Epithelial cell of proximal tubule (primary cell): ENCODE data around the gene ZNRF3. TPM values are rescaled to one million over a fixed set of nuclear protein-coding genes. Genes with fewer than 3 reads are reported as not detected.

Experiments
- DNase-seq: peaks from one replicate; pipeline ENCODE4 v3.0.0-alpha.2; 2011; ENCODE audit warnings: low read depth
- H3K4me3 ChIP-seq: 2 replicates; pipeline ENCODE4 v1.5.1; 2011; ENCODE audit warnings: low read depth, mild to moderate bottlenecking, low read length
- CTCF ChIP-seq: conservative IDR thresholded peaks from 2 replicates; pipeline ENCODE4 v1.5.1; 2012; ENCODE audit warnings: low read depth, mild to moderate bottlenecking, low read length
- total RNA-seq: library from RNA; depleted of rRNA; stranded (reverse); fragments of >200 nt; gene quantifications from 2 replicates; pipeline ENCODE4 v1.2.3, GENCODE V29; 2015

The ZNRF3 gene
- total RNA-seq, 1 donor from 2014 or later: 15.6 TPM

GRCh38 chr22:28986366-28986765 is 103.0 kb downstream of the ZNRF3 start:
- TF ChIP-seq CTCF: no peak
- no peak overlapping the region for H3K4me3 ChIP-seq
- DNase-seq: no peak

GRCh38 chr22:28988457-28988856 is 105.1 kb downstream of the ZNRF3 start:
- no peak overlapping the region for H3K4me3 ChIP-seq
- DNase-seq: no peak
- TF ChIP-seq CTCF: no peak

- no peak for TF ChIP-seq CTCF
- no peak for DNase-seq
These were observed 105.7 kb downstream of the ZNRF3 start for GRCh38 chr22:28989035-28989464.

GRCh38 chr22:28989484-28989883 is 106.1 kb downstream of the ZNRF3 start:
- no peak for DNase-seq
- TF ChIP-seq CTCF: no peak
- H3K4me3 ChIP-seq: no peak overlapping the region

More at GRCh38 chr22:28989035-28989464, 105.7 kb downstream of the ZNRF3 start:
- no peak overlapping the region for H3K4me3 ChIP-seq

- DNase-seq: no peak
- TF ChIP-seq CTCF: no peak
- no peak overlapping the region for H3K4me3 ChIP-seq
These were observed 106.5 kb downstream of the ZNRF3 start for GRCh38 chr22:28989912-28990311.

- no peak overlapping the region for H3K4me3 ChIP-seq
- TF ChIP-seq CTCF: no peak
- no peak for DNase-seq
These were observed 109.4 kb downstream of the ZNRF3 start for GRCh38 chr22:28992565-28993356.

GRCh38 chr22:28994522-28994921 is 111.2 kb downstream of the ZNRF3 start:
- DNase-seq: no peak
- no peak overlapping the region for H3K4me3 ChIP-seq
- TF ChIP-seq CTCF: no peak
